GM18951 (cell line): ENCODE results near the gene TSPAN1.
A peak's percentile ranks its signal among the peaks of the same experiment; 100 is the strongest.

Source experiments
- POLR2A ChIP-seq: IDR thresholded peaks from 4 replicates; pipeline ENCODE4 v1.6.1; 2011; ENCODE audit warnings: mild to moderate bottlenecking; ENCODE audit not compliant: insufficient read length, insufficient read depth; ENCODE audit errors: extremely low read depth
- in situ Hi-C: fragments of 300-500 bp; cut with MboI; formaldehyde crosslinking; loops from one replicate; pipeline ENCODE4 v1.12.0; 2022; ENCODE audit warnings: low sequenced_read_pairs, mixed read lengths, inconsistent platforms; ENCODE audit not compliant: unreplicated experiment

Gene TSPAN1

DNA sequence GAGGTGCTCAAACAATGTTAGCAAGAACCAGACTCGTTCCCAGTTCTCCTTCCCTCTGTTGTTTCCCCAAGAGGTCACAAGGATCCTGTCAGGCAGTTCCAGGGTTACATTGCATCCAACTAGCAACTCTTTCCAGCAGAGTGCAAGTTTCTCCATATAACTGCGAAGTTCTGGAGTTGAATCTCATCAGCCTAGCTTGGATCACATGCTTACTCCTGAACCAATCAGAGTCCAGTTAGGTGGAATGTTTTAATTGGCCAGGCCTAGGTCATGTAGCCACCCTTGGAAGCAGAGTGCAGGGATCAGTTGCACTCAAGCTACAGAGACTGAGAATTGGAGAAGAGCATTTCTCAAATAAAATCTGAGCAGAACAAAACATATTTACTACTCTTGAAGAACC is 26.6 kb upstream of the TSPAN1 start:
- no peak for TF ChIP-seq POLR2A
- in situ Hi-C loops: no loop called here

DNA sequence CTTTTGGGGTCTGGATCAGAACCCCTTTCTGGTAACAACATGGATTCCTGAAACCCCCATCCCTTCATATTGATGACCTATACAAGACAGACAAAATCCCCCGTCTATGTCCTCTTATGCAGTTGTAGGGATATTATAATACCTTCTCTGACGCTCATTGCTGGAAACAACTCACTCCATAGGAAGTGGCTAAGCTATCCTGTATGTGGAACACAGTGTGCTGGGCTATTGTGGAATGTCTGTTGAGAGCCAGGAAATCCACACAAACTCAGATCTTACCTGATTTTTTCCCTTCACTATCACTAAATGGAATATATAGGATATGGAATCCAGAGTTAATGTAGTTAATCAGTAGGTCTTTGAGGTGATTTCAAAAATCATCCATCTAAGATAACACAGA is 24.8 kb upstream of the TSPAN1 start:
- in situ Hi-C loops: no loop called here
- no peak for TF ChIP-seq POLR2A

GRCh38 chr1:46152016-46152415 is 22.9 kb upstream of the TSPAN1 start:
- no peak for TF ChIP-seq POLR2A
- in situ Hi-C loops: no loop called here

DNA sequence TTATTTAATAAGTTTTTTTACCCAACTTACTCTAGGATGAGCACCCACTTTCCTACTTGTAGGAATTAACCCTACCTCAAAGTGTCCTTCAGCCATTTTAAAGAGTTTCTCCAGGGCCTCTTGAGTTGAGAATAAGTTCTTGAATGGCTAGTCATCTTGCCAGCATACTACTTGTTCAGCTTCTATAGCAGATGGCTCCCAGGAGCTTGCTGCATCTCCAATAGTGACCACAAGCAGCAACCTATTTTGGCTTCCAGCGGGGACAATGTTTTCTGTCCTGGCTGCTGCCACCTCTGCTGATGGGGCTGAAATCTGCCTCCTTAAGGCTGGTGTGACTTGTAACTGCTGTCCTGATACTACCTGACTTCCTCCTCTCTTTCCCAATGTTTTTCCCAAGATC is 21.7 kb upstream of the TSPAN1 start:
- in situ Hi-C loops: no loop called here
- no peak for TF ChIP-seq POLR2A

- in situ Hi-C loops: no loop called here
- TF ChIP-seq POLR2A: no peak
Measured at GRCh38 chr1:46153732-46154131, 21.2 kb upstream of the TSPAN1 start.

DNA sequence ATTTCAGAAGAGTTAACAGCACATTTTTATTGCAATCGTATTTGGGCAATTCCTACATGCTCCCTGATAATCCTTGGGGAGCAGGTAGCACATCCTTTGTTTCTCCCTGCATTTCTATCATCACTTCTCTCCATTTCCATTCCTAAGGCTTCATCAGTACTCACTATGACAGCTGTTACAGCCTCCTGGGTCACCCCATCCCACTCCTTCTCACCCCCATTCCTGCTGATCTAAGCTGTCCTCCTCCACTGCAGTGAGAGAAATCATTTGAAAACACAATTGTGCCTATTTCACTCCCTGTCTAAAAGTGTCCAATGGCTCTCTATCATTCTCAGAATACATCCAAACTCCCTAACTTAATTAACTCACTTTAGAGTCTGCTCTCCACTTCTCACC is 17.0 kb upstream of the TSPAN1 start:
- TF ChIP-seq POLR2A: no peak
- in situ Hi-C loops: no loop called here

GRCh38 chr1:46158312-46159281 is 16.3 kb upstream of the TSPAN1 start:
- in situ Hi-C loops: no loop called here
- TF ChIP-seq POLR2A: no peak

GRCh38 chr1:46159516-46159915 is 15.4 kb upstream of the TSPAN1 start:
- in situ Hi-C loops: no loop called here
- no peak for TF ChIP-seq POLR2A

DNA sequence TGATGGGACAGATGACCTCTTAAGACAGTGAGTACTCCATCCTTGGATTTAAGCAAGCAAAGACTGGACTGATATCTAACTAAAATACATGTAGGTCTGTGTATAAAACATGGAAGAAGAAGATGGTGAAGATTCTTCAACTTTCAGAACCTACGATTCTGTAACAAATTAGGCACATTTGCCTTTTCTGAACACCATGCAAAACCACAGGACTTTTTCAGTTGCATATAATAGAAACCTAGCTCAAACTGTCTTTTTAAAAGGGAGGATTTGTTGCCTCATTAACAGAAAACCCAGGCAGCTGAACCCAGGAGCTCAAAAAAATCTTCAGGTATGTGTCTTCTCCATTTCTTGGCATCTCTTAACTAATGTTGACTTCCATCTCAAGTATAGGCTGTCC is 14.7 kb upstream of the TSPAN1 start:
- TF ChIP-seq POLR2A: peak; percentile 27
- in situ Hi-C loops: no loop called here

DNA sequence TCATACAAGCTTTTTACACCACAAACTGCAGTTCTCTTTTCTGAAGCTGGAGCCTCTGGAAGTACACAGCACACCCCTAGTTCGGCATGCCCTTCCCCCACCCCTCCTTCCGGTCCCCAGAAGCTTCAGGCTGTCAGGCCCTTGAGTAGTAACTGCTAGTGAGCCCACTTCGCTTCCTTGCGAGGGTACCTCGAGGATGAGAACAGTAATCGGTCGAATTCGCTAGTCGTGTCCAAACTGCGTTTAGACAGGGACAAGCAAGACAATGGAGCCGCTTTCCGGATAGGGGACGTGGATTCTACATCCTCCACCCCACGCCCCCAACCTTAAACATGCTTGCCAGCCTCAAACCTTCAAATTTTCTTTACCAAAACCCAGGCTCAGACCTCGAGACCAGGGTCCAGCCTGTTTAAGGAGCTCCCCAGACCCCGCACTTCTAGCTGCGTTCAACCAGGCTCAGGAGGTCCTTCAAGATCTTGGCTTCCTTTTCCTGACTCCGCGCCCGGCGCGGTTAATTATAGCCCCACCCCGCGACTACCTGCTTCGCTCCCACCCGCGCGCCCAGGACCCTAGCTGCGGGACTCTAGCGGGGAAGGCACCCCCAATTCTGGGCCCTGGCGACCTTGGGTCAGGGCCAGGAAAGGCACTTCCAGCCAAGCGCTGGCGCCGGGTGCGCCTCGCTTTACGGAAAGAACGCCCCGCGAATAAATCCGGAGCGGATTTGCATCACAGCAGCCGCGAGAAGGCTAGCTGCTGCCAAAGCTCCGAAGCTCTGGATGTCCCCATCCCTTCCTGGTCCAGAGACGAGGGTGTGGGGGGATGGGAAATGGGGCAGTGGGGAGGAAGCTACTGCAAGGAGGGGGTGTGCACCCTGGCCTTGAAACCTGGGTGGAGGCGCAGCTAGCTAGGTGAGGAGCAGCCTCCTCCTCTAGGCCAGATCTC is 8.1 kb upstream of the TSPAN1 start:
- in situ Hi-C loops: no loop called here
- no peak for TF ChIP-seq POLR2A

- in situ Hi-C loops: no loop called here
- no peak for TF ChIP-seq POLR2A
Measured at GRCh38 chr1:46168477-46168876, 6.4 kb upstream of the TSPAN1 start.

DNA sequence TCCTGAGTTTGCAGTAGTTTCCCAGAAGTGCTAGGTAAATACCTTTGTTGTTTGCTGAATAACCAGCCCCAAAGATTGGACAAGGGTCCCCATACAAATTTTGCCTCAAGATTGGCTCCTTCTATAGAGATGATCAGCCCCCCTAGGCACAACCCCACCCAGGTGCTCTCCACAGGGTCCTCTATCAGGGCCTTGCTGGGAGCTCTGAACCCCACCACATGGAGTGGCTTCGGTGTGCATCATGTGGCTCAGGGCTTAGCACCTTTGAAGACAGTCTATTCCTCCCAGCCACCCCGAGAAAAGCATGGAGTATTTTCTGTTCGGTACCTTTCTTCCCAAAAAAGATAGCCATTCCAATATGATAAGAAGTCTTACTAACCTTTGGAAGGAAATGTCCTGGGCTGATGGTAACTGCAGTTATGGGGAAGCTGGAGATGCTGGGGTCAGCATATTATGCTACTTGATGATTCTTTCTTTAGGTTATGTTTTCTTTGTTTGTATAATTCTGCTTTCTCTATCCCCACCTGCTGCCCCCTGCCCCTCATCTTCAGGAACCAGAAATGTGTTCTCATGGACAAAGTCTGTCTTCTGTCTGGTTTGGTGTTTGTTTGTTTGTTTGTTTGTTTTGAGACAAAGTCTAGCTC is 5.0 kb upstream of the TSPAN1 start:
- in situ Hi-C loops: no loop called here
- no peak for TF ChIP-seq POLR2A

DNA sequence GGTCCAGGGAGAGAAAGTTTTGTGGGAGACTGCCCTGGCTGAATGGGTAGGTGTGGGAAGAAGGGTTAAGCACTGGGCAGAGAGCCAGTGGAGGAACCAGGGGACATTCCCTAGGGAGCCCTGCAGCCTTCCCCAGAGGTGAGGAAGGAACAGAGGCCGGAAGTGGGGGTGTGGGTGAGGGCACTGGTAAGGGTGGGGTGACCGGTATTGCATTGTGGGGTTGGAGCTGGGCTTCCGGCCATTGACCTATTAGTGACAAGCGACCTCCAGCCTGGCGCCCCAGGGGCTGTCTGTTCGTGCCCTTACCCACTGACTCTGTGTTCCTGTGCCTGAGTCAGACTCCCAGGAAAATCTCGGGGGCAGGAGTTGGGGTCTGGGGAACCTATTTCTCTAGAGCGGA is 3.5 kb upstream of the TSPAN1 start:
- in situ Hi-C loops: no loop called here
- no peak for TF ChIP-seq POLR2A
